SK-N-SH (cell line): ENCODE results near the gene PRKAB1. TPM values are rescaled to one million over a fixed set of nuclear protein-coding genes. Genes with fewer than 3 reads are reported as not detected.
"Not testable (repeated sequence)": the region's sequence is repeated elsewhere in the genome, so short reads cannot be mapped to it uniquely, and the experiment has no call there.

ENCODE experiments used
- CTCF ChIA-PET: fragments of 300-600, 350-600 bp; formaldehyde crosslinking; extraction: SDS; loops from one replicate; lab custom pipeline; 2021; lab: Yijun Ruan, JAX
- POLR2A ChIA-PET: fragments of 350-600 bp; sonication (Branson Sonifier 250); formaldehyde crosslinking; extraction: SDS; loops from one replicate; lab custom pipeline; 2020; ENCODE audit warnings: antibody characterized with exemption, inconsistent platforms; lab: Yijun Ruan, JAX
- DNase-seq: peaks from one replicate; pipeline ENCODE4 v3.0.0; 2012
- H2AFZ ChIP-seq: fragments of 200-600 bp; sonication (generic); 2 replicates; pipeline ENCODE4 v1.8.1; 2016; ENCODE audit warnings: antibody characterized with exemption, mild to moderate bottlenecking, low read depth
- H3F3A ChIP-seq: fragments of 200-600 bp; sonication (generic); replicated peaks from 2 replicates; pipeline ENCODE3; 2016; ENCODE audit warnings: antibody characterized with exemption, mild to moderate bottlenecking; ENCODE audit not compliant: insufficient read depth
- H3K27ac ChIP-seq, 2 experiments: fragments of 200-500 bp in 1 of 2; fragments of 200-600 bp in 1 of 2; sonication (Bioruptor generic) in 1 of 2; sonication (generic), shearing (Covaris generic) in 1 of 2; 2 replicates each; pipeline versions ENCODE4 v1.5.1 to v1.6.1; 2014 to 2016; ENCODE audit warnings: low read depth in 2 of 2, inconsistent platforms in 1 of 2, low read length in 1 of 2, mild to moderate bottlenecking in 1 of 2, mixed read lengths in 1 of 2
- H3K27me3 ChIP-seq: fragments of 200-600 bp; sonication (generic), shearing (Covaris generic); 2 replicates; pipeline ENCODE4 v1.6.1; 2016; ENCODE audit warnings: mixed run types; ENCODE audit not compliant: insufficient read depth
- H3K36me3 ChIP-seq, 2 experiments: fragments of 200-500 bp in 1 of 2; fragments of 200-600 bp in 1 of 2; sonication (Bioruptor generic) in 1 of 2; sonication (generic) in 1 of 2; replicated peaks in 1 of 2; 2 replicates each; pipeline versions ENCODE3 to v1.5.1; 2014 to 2016; ENCODE audit warnings: low read length in 1 of 2, mild to moderate bottlenecking in 1 of 2; ENCODE audit not compliant: insufficient read depth in 2 of 2, control insufficient read depth in 1 of 2
- H3K4me1 ChIP-seq, 2 experiments: fragments of 200-500 bp in 1 of 2; fragments of 200-600 bp in 1 of 2; sonication (Bioruptor generic) in 1 of 2; sonication (generic), shearing (Covaris generic) in 1 of 2; 2 replicates each; pipeline versions ENCODE4 v1.5.1 to v1.6.1; 2014 to 2016; ENCODE audit warnings: low read depth in 1 of 2, low read length in 1 of 2, mixed run types in 1 of 2; ENCODE audit not compliant: insufficient read depth in 2 of 2, control insufficient read depth in 1 of 2
- H3K4me2 ChIP-seq: fragments of 200-600 bp; sonication (generic), shearing (Covaris generic); 2 replicates; pipeline ENCODE4 v1.6.1; 2017; ENCODE audit warnings: mixed run types
- H3K4me3 ChIP-seq, 2 experiments: fragments of 200-500 bp in 1 of 2; fragments of 200-600 bp in 1 of 2; sonication (Bioruptor generic) in 1 of 2; sonication (generic), shearing (Covaris generic) in 1 of 2; 2 replicates each; pipeline versions ENCODE4 v1.5.1 to v1.8.1; 2014 to 2016; ENCODE audit warnings: low read depth in 2 of 2, inconsistent platforms in 1 of 2, low read length in 1 of 2, mild to moderate bottlenecking in 1 of 2, mixed read lengths in 1 of 2, moderate library complexity in 1 of 2
- H3K79me2 ChIP-seq: fragments of 200-600 bp; sonication (generic); 2 replicates; pipeline ENCODE4 v1.8.1; 2017; ENCODE audit warnings: mild to moderate bottlenecking; ENCODE audit not compliant: insufficient read depth
- H3K9ac ChIP-seq: fragments of 200-600 bp; sonication (generic); 2 replicates; pipeline ENCODE4 v1.6.1; 2017; ENCODE audit warnings: mixed run types
- H3K9me2 ChIP-seq: fragments of 200-600 bp; sonication (generic); 2 replicates; pipeline ENCODE4 v1.6.1; 2017; ENCODE audit warnings: mixed run types
- H3K9me3 ChIP-seq: fragments of 200-600 bp; sonication (generic); 2 replicates; pipeline ENCODE4 v1.6.1; 2017; ENCODE audit warnings: mixed run types, mild to moderate bottlenecking, moderate library complexity
- H4K20me1 ChIP-seq: fragments of 200-600 bp; sonication (generic); 2 replicates; pipeline ENCODE4 v1.6.1; 2017; ENCODE audit warnings: mild to moderate bottlenecking, mixed run types; ENCODE audit not compliant: insufficient read depth
- GABPA ChIP-seq: IDR thresholded peaks from 2 replicates; pipeline ENCODE4 v1.4.0; 2012; ENCODE audit warnings: low read depth, mild to moderate bottlenecking
- MAX ChIP-seq: IDR thresholded peaks from 2 replicates; pipeline ENCODE4 v1.4.0; 2012; ENCODE audit warnings: low read depth
- NFIC ChIP-seq: IDR thresholded peaks from 2 replicates; pipeline ENCODE4 v1.4.0; 2012; ENCODE audit warnings: borderline replicate concordance
- POLR2AphosphoS5 ChIP-seq: IDR thresholded peaks from 2 replicates; pipeline ENCODE4 v1.6.1; 2012; ENCODE audit warnings: low read depth, low read length
- RAD21 ChIP-seq: IDR thresholded peaks from 2 replicates; pipeline ENCODE4 v1.6.1; 2012; ENCODE audit warnings: mild to moderate bottlenecking, low read length
- RFX5 ChIP-seq: IDR thresholded peaks from 2 replicates; pipeline ENCODE4 v1.6.1; 2012; ENCODE audit warnings: mild to moderate bottlenecking, improper control_type of control experiment, low read length
- RXRA ChIP-seq: IDR thresholded peaks from 2 replicates; pipeline ENCODE4 v1.4.0; 2012; ENCODE audit warnings: low read depth, mild to moderate bottlenecking, borderline replicate concordance
- USF2 ChIP-seq: fragments of 150-350 bp; IDR thresholded peaks from 2 replicates; pipeline ENCODE4 v1.6.1; 2017; ENCODE audit warnings: antibody characterized with exemption, low read length, low read depth, borderline replicate concordance
- ZBTB33 ChIP-seq: IDR thresholded peaks from 2 replicates; pipeline ENCODE4 v1.4.0; 2012; ENCODE audit warnings: low read depth, borderline replicate concordance
- WGBS: methylation state at CpG from one replicate; pipeline ENCODE4 v1.1.6; 2017; ENCODE audit warnings: low lambda C conversion rate; 5-methylcytosine and 5-hydroxymethylcytosine counted together
- polyA plus RNA-seq, 3 experiments: library from polyadenylated mRNA; depleted of rRNA; stranded (reverse); fragments of >200 nt; gene quantifications; 2 replicates each; pipeline ENCODE4 v1.2.3, GENCODE V29; 2012

The PRKAB1 gene
- polyA plus RNA-seq, 1 of the 3 experiments (the other 2 are of a cell fraction) = 28.9 TPM

GRCh38 chr12:119652665-119653064 lies 15.3 kb upstream of the PRKAB1 start:
- WGBS = 65% methylated on average over 3 of the region's 3 CpGs
- H3K79me2 ChIP-seq = no peaks in the 10 kb centered on the region

GRCh38 chr12:119657001-119657400 lies 10.9 kb upstream of the PRKAB1 start:
- H3K4me2 ChIP-seq, DNase-seq, H4K20me1 ChIP-seq, H3K4me3 ChIP-seq, H3K36me3 ChIP-seq, H3K79me2 ChIP-seq, POLR2A ChIA-PET, H3K9ac ChIP-seq, H3K9me3 ChIP-seq, H3K9me2 ChIP-seq, H3K27ac ChIP-seq, H3K27me3 ChIP-seq, H3K4me1 ChIP-seq, H3F3A ChIP-seq, H2AFZ ChIP-seq: not testable (repeated sequence)
- CTCF ChIA-PET = interaction anchor here (1.0 to 2.0 kb wide), 2 partner anchors 10 to 123 kb away, joined by 3 to 12 read pairs; partner anchors contain the start of gene PRKAB1
- WGBS = 47% methylated on average over 2 of the region's 2 CpGs

More at GRCh38 chr12:119652665-119653064, 15.3 kb upstream of the PRKAB1 start:
- H3K27ac ChIP-seq = no peak overlapping the region
- no peak overlapping the region for H3K4me2 ChIP-seq
- no peaks in the 10 kb centered on the region for H3K9me3 ChIP-seq
- H3K27me3 ChIP-seq = no peaks in the 10 kb centered on the region
- no peak overlapping the region for H2AFZ ChIP-seq
- H3K9me2 ChIP-seq = no peaks in the 10 kb centered on the region
- no peaks in the 10 kb centered on the region for H3K4me1 ChIP-seq
- H3K9ac ChIP-seq = no peak overlapping the region
- ChIA-PET CTCF (interaction anchor here (0.6 to 1.5 kb wide), 4 partner anchors 9 to 208 kb away, joined by 3 to 5 read pairs (median 4); no protein-coding TSS in a partner anchor), POLR2A (no interaction called here)
- H4K20me1 ChIP-seq = no peaks in the 10 kb centered on the region
- no peak overlapping the region for H3K4me3 ChIP-seq
- no peaks in the 10 kb centered on the region for H3F3A ChIP-seq
- DNase-seq = no peak
- peaks cover 0 to 6% of the 10 kb centered on the region in 2 experiments for H3K36me3 ChIP-seq
- TF ChIP-seq GABPA (no peak), MAX (no peak), NFIC (no peak), POLR2AphosphoS5 (no peak), RFX5 (no peak), RXRA (no peak), ZBTB33 (no peak), USF2 (no peak)

- H3K36me3 ChIP-seq, H3K9me3 ChIP-seq, H3K79me2 ChIP-seq, H3K27ac ChIP-seq, DNase-seq, H3K9ac ChIP-seq, H3F3A ChIP-seq, POLR2A ChIA-PET, H3K27me3 ChIP-seq, H3K4me1 ChIP-seq, H4K20me1 ChIP-seq, H3K9me2 ChIP-seq, H3K4me2 ChIP-seq, H3K4me3 ChIP-seq, H2AFZ ChIP-seq: not testable (repeated sequence)
- CTCF ChIA-PET = interaction anchor here (0.6 to 2.2 kb wide), 8 partner anchors 9 to 214 kb away, joined by 3 to 13 read pairs (median 5); partner anchors contain the start of gene PRKAB1
- TF ChIP-seq RAD21 = peak; percentile 38; the same call in 1 of the 2 replicates
- WGBS = 75% methylated on average over 6 of the region's 6 CpGs
Measured at GRCh38 chr12:119658166-119658565, 9.8 kb upstream of the PRKAB1 start.
